ENCODE measurements around the gene SFXN5. TPM values are rescaled to one million over a fixed set of nuclear protein-coding genes. Genes with fewer than 3 reads are reported as not detected.

SFXN5 gene
- total RNA-seq, 1 experiment from 2014 or later: 31.3 TPM

DNA sequence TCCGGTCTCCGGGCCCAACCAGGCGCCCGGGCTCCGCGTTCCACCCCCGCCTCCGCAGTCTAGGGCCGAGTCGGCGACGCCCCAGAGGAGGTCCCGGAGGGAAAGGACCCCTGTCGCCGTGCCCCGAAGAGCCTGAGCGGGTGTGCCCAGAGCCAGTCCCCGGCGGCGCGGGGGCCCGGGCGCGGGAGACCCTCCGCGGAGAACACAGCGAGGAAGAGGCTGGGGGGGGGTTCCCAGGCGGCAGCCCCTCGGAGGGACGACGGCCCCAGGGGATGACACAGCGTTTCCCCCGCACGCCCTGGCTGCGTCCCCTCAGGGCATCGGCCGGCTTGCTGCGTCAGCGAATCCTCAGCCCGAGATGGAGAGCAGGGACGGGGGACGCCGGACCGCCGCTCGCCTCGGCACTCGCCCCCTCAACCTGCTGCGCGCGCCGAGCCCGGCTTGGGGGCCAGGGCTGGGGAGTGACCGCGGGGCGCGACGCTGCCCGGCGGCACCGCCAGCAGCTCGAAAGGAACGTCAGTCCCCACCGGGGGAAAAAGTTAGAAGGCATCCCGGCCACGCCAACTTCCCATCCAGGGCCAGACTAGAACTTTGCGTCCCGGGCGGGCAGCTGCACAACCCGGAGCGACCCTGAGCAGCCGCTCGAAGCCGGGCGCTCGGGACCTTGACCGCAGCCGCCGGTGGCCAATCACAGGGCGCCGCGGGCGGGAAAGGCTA is 711 bp downstream of the SFXN5 start:
- Histone ChIP-seq H3K4me3 (ENCODE audit: low read depth, low read length) (peak overlapping the region; percentile 94), H3K9me3 (no peaks in the 10 kb centered on the region), H3K27me3 (replicated peaks; ENCODE audit: control insufficient read depth, insufficient read depth, low read length) (no peaks in the 10 kb centered on the region), H3K4me1 (0 out of 2 replicates have a peak, but pooled peaks cover 6% of the 10 kb centered on the region), H3K36me3 (ENCODE audit: control insufficient read depth, insufficient read depth, low read length) (no peaks in the 10 kb centered on the region)
- BruUV-seq (replicated peaks): no TSS peak
- peak overlapping the region; percentile 91 for H3K27ac Mint-ChIP-seq (ENCODE audit: unreplicated experiment)
- peak overlapping the region; percentile 78 for H3K4me3 Mint-ChIP-seq (ENCODE audit: unreplicated experiment)
- H3K4me1 Mint-ChIP-seq (ENCODE audit: low read depth, unreplicated experiment): peaks cover 18% of the 10 kb centered on the region
- no peaks in the 10 kb centered on the region for H3K27me3 Mint-ChIP-seq (ENCODE audit: insufficient read depth, unreplicated experiment)
- H3K36me3 Mint-ChIP-seq (ENCODE audit: insufficient read depth, unreplicated experiment): peaks cover 22% of the 10 kb centered on the region
- DNase-seq: peak; percentile 64 to 71
- H3K9me3 Mint-ChIP-seq (ENCODE audit: unreplicated experiment): no peaks in the 10 kb centered on the region
- POLR2A ChIA-PET: interaction anchor here (0.8 to 1.1 kb wide), 2 partner anchors 38 to 188 kb away, joined by 3 to 5 read pairs; no protein-coding TSS in a partner anchor
- TF ChIP-seq, protein P1, sequence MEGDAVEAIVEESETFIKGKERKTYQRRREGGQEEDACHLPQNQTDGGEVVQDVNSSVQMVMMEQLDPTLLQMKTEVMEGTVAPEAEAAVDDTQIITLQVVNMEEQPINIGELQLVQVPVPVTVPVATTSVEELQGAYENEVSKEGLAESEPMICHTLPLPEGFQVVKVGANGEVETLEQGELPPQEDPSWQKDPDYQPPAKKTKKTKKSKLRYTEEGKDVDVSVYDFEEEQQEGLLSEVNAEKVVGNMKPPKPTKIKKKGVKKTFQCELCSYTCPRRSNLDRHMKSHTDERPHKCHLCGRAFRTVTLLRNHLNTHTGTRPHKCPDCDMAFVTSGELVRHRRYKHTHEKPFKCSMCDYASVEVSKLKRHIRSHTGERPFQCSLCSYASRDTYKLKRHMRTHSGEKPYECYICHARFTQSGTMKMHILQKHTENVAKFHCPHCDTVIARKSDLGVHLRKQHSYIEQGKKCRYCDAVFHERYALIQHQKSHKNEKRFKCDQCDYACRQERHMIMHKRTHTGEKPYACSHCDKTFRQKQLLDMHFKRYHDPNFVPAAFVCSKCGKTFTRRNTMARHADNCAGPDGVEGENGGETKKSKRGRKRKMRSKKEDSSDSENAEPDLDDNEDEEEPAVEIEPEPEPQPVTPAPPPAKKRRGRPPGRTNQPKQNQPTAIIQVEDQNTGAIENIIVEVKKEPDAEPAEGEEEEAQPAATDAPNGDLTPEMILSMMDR (IDR thresholded peaks at IDR 0.05; ENCODE audit: insufficient read depth in 1 of 2, low read depth in 1 of 2, low read length in 1 of 2, severe bottlenecking in 1 of 2, unreplicated experiment in 1 of 2): no peak
- CTCF ChIA-PET: interaction anchor here (0.6 to 0.9 kb wide), 3 partner anchors 106 to 183 kb away, joined by 3 read pairs; no protein-coding TSS in a partner anchor
- intact Hi-C loops (cut with micrococcal nuclease; ENCODE audit: unreplicated experiment): loop anchor here (1.0 to 5.0 kb wide), 4 partner anchors 38 to 106 kb away; no protein-coding TSS in a partner anchor

DNA sequence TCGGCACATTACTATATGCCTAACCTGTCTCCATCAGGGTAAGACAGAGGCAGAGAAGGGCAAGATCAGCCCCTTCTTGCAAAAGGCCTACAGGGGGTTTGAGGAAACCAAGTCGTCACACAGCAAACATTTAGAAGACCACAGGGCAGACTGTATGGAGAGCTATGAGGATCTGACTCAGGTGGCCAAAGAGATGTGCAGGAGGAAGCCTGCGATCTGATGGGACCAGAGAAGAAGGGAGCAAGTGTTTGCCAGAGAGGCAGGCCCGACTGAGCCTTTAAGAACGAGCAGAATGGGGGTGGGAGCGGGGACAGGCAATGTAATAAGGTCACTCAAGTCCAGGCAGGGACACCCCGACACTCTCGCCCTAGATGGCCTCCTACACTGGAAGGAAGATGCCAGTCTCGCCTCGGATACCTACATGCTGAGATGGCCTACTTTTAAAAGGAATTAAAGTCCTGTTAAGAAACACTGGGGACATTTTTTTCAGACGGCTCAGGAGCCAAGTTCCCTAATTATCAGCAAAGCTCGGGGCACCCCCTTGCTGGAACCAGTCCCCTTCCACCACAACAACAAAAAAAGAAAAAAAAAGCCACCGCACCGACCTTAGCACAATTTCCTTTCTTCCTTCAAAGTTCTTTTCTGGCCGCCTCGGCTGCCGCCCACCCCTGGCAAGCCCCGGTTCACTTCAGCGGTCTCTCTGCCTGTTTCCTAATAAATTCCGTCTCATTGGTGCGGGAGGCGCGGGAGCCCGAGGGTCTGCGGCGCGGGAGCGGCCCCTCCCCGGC is 1.5 kb downstream of the SFXN5 start:
- Mint-ChIP-seq H3K9me3 (ENCODE audit: unreplicated experiment) (no peaks in the 10 kb centered on the region), H3K4me3 (ENCODE audit: unreplicated experiment) (peak overlapping the region; percentile 78), H3K36me3 (ENCODE audit: insufficient read depth, unreplicated experiment) (peaks cover 22% of the 10 kb centered on the region), H3K4me1 (ENCODE audit: low read depth, unreplicated experiment) (peaks cover 18% of the 10 kb centered on the region), H3K27ac (ENCODE audit: unreplicated experiment) (peak overlapping the region; percentile 60), H3K27me3 (ENCODE audit: insufficient read depth, unreplicated experiment) (no peaks in the 10 kb centered on the region)
- TSS peak; percentile 27 for BruUV-seq (replicated peaks)
- H3K4me1 ChIP-seq: 0 out of 2 replicates have a peak, but pooled peaks cover 6% of the 10 kb centered on the region
- TF ChIP-seq, protein P1 (IDR thresholded peaks at IDR 0.05; ENCODE audit: insufficient read depth in 1 of 2, low read depth in 1 of 2, low read length in 1 of 2, severe bottlenecking in 1 of 2, unreplicated experiment in 1 of 2): no peak
- H3K36me3 ChIP-seq (ENCODE audit: control insufficient read depth, insufficient read depth, low read length): no peaks in the 10 kb centered on the region
- peak overlapping the region; percentile 94 for H3K4me3 ChIP-seq (ENCODE audit: low read depth, low read length)
- no peak for DNase-seq
- POLR2A ChIA-PET: no interaction called here
- H3K9me3 ChIP-seq: no peaks in the 10 kb centered on the region
- intact Hi-C loops (cut with micrococcal nuclease; ENCODE audit: unreplicated experiment): loop anchor here (5.0 kb wide), 2 partner anchors 92 to 107 kb away; no protein-coding TSS in a partner anchor
- H3K27me3 ChIP-seq (replicated peaks; ENCODE audit: control insufficient read depth, insufficient read depth, low read length): no peaks in the 10 kb centered on the region
- CTCF ChIA-PET: interaction anchor here (0.7 to 1.4 kb wide), 2 partner anchors 17 to 108 kb away, joined by 3 to 5 read pairs; no protein-coding TSS in a partner anchor

Data from Caco-2 (cell line).